ENCODE data around the gene KRTAP10-7.
"Not testable (repeated sequence)": the region's sequence is repeated elsewhere in the genome, so short reads cannot be mapped to it uniquely, and the experiment has no call there.

The KRTAP10-7 gene

GRCh38 chr21:44571844-44572782 is 28.3 kb upstream of the KRTAP10-7 start:
- no peak for DNase-seq

GRCh38 chr21:44572959-44573583 is 27.3 kb upstream of the KRTAP10-7 start:
- no peak for DNase-seq

GRCh38 chr21:44573630-44574456 is 26.6 kb upstream of the KRTAP10-7 start, which contains the start of gene KRTAP10-4:
Gene KRTAP10-4, plus strand, starts transcription at chr21:44573729. Its CDS starts 30 bp downstream, at chr21:44573759.
- DNase-seq: not testable (repeated sequence)

GRCh38 chr21:44574457-44575306 is 25.7 kb upstream of the KRTAP10-7 start:
- DNase-seq: no peak

- no peak for DNase-seq
Observed at GRCh38 chr21:44575307-44576024, 24.9 kb upstream of the KRTAP10-7 start.

- DNase-seq: no peak
Observed at GRCh38 chr21:44576025-44576420, 24.4 kb upstream of the KRTAP10-7 start.

- no peak for DNase-seq
Observed at GRCh38 chr21:44578371-44579055, 21.9 kb upstream of the KRTAP10-7 start.

GRCh38 chr21:44579056-44579832 is 21.2 kb upstream of the KRTAP10-7 start:
- no peak for DNase-seq

- DNase-seq: no peak
Observed at GRCh38 chr21:44579833-44580144, 20.6 kb upstream of the KRTAP10-7 start.

- DNase-seq: not testable (repeated sequence)
Observed at GRCh38 chr21:44580231-44580821, 20.1 kb upstream of the KRTAP10-7 start, which contains the start of gene KRTAP10-5. Gene KRTAP10-5, minus strand, starts transcription at chr21:44580604. Its CDS starts 26 bp downstream, at chr21:44580578.

GRCh38 chr21:44581158-44581557 is 19.2 kb upstream of the KRTAP10-7 start:
- no peak for DNase-seq

- no peak for DNase-seq
Observed at GRCh38 chr21:44582055-44582454, 18.3 kb upstream of the KRTAP10-7 start.

- no peak for DNase-seq
Observed at GRCh38 chr21:44583089-44583799, 17.2 kb upstream of the KRTAP10-7 start.

GRCh38 chr21:44583800-44584147 is 16.6 kb upstream of the KRTAP10-7 start:
- peak; percentile 30 for DNase-seq

- DNase-seq: no peak
Observed at GRCh38 chr21:44585892-44586291, 14.5 kb upstream of the KRTAP10-7 start.

- DNase-seq: no peak
Observed at GRCh38 chr21:44589094-44589493, 11.3 kb upstream of the KRTAP10-7 start.

GRCh38 chr21:44589586-44590305 is 10.7 kb upstream of the KRTAP10-7 start:
- DNase-seq: no peak

GRCh38 chr21:44590311-44590721 is 10.1 kb upstream of the KRTAP10-7 start:
- no peak for DNase-seq
